HL-60 (cell line): ENCODE data around the gene ELMO1.

ENCODE experiments used
- DNase-seq, 2 experiments: peaks; one replicate each; pipeline ENCODE4 v3.0.0-alpha.2; 2010 to 2020; ENCODE audit warnings: low read depth in 1 of 2, low spot score in 1 of 2
- H3K27ac ChIP-seq: fragments of 250-450 bp; sonication (Bioruptor Pico); replicated peaks from 2 replicates; pipeline ENCODE4 v1.5.1; 2020; ENCODE audit warnings: mild to moderate bottlenecking, moderate library complexity
- H3K27me3 ChIP-seq: fragments of 250-450 bp; sonication (Bioruptor Pico); 2 replicates; pipeline ENCODE4 v1.5.1; 2021; ENCODE audit warnings: mild to moderate bottlenecking, moderate library complexity; ENCODE audit not compliant: insufficient read depth, poor library complexity, severe bottlenecking
- H3K4me3 ChIP-seq: replicated peaks from 2 replicates; pipeline ENCODE4 v1.5.1; 2011; ENCODE audit warnings: mild to moderate bottlenecking, control low read depth, low read length; ENCODE audit not compliant: insufficient read depth
- GABPA ChIP-seq: IDR thresholded peaks from 2 replicates; pipeline ENCODE4 v1.6.1; 2012; ENCODE audit warnings: low read depth
- POLR2AphosphoS5 ChIP-seq: IDR thresholded peaks from 2 replicates; pipeline ENCODE4 v1.6.1; 2012; ENCODE audit warnings: low read depth
- SPI1 ChIP-seq: IDR thresholded peaks from 2 replicates; pipeline ENCODE4 v1.6.1; 2012; ENCODE audit warnings: low read depth, mild to moderate bottlenecking, borderline replicate concordance
- TF ChIP-seq, protein P1 (sequence below): IDR thresholded peaks from one replicate; pipeline ENCODE4 v1.5.1; 2011; ENCODE audit warnings: low read length, control low read depth, inconsistent platforms; ENCODE audit not compliant: insufficient read depth
- TF ChIP-seq, protein P2 (sequence below): IDR thresholded peaks from 2 replicates; pipeline ENCODE4 v1.6.1; 2012; ENCODE audit warnings: low read depth; ENCODE audit not compliant: insufficient replicate concordance

ELMO1 gene

DNA sequence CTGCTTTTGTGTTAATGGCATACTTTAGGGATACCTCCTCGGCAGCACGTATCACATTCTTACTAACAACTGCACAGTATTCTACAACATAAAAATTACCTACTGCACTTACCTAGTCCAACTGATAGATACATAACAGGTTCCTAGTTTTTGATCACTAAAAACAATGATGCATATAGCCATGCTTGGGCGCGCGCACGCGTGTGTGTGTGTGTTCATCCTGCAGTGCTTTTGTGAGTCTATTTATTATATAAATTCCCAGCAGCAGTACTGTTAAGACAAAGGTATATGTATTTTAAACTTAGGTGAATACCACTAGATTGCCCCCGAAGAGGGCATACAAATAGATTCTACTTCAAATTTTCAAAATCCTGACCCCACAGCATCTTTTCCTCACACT is 181.4 kb downstream of the ELMO1 start:
- TF ChIP-seq, protein P1, sequence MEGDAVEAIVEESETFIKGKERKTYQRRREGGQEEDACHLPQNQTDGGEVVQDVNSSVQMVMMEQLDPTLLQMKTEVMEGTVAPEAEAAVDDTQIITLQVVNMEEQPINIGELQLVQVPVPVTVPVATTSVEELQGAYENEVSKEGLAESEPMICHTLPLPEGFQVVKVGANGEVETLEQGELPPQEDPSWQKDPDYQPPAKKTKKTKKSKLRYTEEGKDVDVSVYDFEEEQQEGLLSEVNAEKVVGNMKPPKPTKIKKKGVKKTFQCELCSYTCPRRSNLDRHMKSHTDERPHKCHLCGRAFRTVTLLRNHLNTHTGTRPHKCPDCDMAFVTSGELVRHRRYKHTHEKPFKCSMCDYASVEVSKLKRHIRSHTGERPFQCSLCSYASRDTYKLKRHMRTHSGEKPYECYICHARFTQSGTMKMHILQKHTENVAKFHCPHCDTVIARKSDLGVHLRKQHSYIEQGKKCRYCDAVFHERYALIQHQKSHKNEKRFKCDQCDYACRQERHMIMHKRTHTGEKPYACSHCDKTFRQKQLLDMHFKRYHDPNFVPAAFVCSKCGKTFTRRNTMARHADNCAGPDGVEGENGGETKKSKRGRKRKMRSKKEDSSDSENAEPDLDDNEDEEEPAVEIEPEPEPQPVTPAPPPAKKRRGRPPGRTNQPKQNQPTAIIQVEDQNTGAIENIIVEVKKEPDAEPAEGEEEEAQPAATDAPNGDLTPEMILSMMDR, result no peak
- TF ChIP-seq, protein P2, sequence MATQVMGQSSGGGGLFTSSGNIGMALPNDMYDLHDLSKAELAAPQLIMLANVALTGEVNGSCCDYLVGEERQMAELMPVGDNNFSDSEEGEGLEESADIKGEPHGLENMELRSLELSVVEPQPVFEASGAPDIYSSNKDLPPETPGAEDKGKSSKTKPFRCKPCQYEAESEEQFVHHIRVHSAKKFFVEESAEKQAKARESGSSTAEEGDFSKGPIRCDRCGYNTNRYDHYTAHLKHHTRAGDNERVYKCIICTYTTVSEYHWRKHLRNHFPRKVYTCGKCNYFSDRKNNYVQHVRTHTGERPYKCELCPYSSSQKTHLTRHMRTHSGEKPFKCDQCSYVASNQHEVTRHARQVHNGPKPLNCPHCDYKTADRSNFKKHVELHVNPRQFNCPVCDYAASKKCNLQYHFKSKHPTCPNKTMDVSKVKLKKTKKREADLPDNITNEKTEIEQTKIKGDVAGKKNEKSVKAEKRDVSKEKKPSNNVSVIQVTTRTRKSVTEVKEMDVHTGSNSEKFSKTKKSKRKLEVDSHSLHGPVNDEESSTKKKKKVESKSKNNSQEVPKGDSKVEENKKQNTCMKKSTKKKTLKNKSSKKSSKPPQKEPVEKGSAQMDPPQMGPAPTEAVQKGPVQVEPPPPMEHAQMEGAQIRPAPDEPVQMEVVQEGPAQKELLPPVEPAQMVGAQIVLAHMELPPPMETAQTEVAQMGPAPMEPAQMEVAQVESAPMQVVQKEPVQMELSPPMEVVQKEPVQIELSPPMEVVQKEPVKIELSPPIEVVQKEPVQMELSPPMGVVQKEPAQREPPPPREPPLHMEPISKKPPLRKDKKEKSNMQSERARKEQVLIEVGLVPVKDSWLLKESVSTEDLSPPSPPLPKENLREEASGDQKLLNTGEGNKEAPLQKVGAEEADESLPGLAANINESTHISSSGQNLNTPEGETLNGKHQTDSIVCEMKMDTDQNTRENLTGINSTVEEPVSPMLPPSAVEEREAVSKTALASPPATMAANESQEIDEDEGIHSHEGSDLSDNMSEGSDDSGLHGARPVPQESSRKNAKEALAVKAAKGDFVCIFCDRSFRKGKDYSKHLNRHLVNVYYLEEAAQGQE, result no peak
- TF ChIP-seq SPI1, result no peak
- no peak for TF ChIP-seq GABPA
- DNase-seq, result no peak
- Histone ChIP-seq H3K27ac (no peak overlapping the region), H3K27me3 (no peaks in the 10 kb centered on the region), H3K4me3 (no peak overlapping the region)

DNA sequence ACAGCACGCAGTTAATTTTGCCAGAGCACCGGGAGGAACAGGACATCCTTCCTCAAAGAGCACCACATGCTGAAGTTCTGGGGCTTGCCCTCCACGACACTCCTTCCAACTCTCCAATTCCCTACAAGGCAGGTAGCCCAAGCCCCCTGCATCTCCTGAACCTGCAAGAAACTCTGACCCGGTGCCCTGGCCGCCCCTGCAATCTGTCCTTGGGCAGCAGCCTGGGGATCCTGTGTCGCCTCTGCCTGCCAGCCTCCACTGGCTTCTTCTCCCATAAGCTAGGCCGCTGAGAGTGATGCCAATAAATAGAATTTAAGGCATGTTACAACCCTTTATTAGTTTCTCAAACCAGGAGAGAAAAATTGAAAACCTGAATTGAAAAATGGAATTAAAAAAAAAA is 182.8 kb downstream of the ELMO1 start:
- TF ChIP-seq, protein P1, result no peak
- no peak for TF ChIP-seq GABPA
- TF ChIP-seq, protein P2, result no peak
- TF ChIP-seq SPI1, result no peak
- TF ChIP-seq POLR2AphosphoS5, result no peak
- Histone ChIP-seq H3K27me3 (no peaks in the 10 kb centered on the region), H3K4me3 (no peak overlapping the region), H3K27ac (no peak overlapping the region)
- no peak for DNase-seq

DNA sequence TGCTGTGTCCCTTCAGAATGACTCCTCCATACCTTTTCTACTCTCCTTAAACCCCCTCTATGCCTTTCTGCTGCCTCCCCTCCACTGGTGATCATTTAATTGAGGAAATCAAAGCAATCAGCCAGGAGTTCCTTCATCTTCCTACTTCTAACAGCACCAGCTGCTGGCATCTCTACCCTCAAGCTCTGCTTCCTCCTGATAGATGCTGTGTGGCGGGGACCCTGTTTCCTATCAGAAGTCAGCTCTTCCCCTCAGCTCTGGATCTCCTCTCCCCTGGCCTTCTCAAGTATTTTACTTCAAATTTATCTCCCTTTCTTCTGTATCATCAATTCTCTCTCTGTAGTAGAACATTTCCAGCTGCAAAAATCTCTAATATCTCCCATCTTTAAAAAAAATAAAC is 183.7 kb downstream of the ELMO1 start:
- Histone ChIP-seq H3K27ac (no peak overlapping the region), H3K27me3 (no peaks in the 10 kb centered on the region), H3K4me3 (no peak overlapping the region)
- DNase-seq, result no peak
- TF ChIP-seq, protein P2, result no peak
- TF ChIP-seq SPI1 (no peak), GABPA (no peak), POLR2AphosphoS5 (no peak)
- TF ChIP-seq, protein P1, result no peak
